HepG2 (cell line): ENCODE measurements around the gene PIK3CB. TPM values are rescaled to one million over a fixed set of nuclear protein-coding genes. Genes with fewer than 3 reads are reported as not detected.
A peak's percentile ranks its signal among the peaks of the same experiment; 100 is the strongest.

Source experiments
- DNMT1 ChIP-seq: sonication (generic); formaldehyde crosslinking; IDR thresholded peaks from 2 replicates; pipeline ENCODE4 v1.5.1; 2020; ENCODE audit warnings: mild to moderate bottlenecking, missing genetic modification reagents
- MAFG ChIP-seq: sonication (generic); formaldehyde crosslinking; IDR thresholded peaks from 2 replicates; pipeline ENCODE4 v1.5.1; 2020; ENCODE audit warnings: mild to moderate bottlenecking, missing genetic modification reagents
- MAZ ChIP-seq, 2 experiments: sonication (generic) in 1 of 2; formaldehyde crosslinking in 1 of 2; IDR thresholded peaks; 2 replicates each; pipeline versions ENCODE4 v1.5.0 to v1.6.1; 2012 to 2020; ENCODE audit warnings: low read depth in 2 of 2, mild to moderate bottlenecking in 2 of 2, borderline replicate concordance in 1 of 2, improper control_type of control experiment in 1 of 2, low read length in 1 of 2, missing genetic modification reagents in 1 of 2, moderate library complexity in 1 of 2
- SMC3 ChIP-seq: IDR thresholded peaks from 2 replicates; pipeline ENCODE4 v1.6.1; 2011; ENCODE audit warnings: low read length, improper control_type of control experiment
- XRCC5 ChIP-seq: fragments of 200-400 bp; formaldehyde crosslinking; optimal IDR thresholded peaks from 2 replicates; pipeline ENCODE3; 2017; ENCODE audit warnings: mild to moderate bottlenecking, low read length
- YY1 ChIP-seq: IDR thresholded peaks from 2 replicates; pipeline ENCODE4 v1.6.1; 2011; ENCODE audit warnings: low read length, low read depth, moderate library complexity, mild to moderate bottlenecking; ENCODE audit not compliant: insufficient read depth, insufficient replicate concordance
- ZSCAN20 ChIP-seq: sonication (generic); formaldehyde crosslinking; IDR thresholded peaks from 2 replicates; pipeline ENCODE4 v1.4.0; 2020; ENCODE audit warnings: missing genetic modification reagents, mild to moderate bottlenecking, borderline replicate concordance
- polyA plus RNA-seq, 8 experiments: library from polyadenylated mRNA; depleted of rRNA in 3 of 8; stranded (reverse) in 7 of 8; unstranded in 1 of 8; fragments of >200 nt; fragmentation: Illumina TruSeq in 4 of 8; extraction: Trizol in 4 of 8; gene quantifications; 2 replicates each; pipeline versions ENCODE4 v1.2.1 to v1.2.3, GENCODE V29; 2011 to 2016; ENCODE audit warnings: low read depth in 4 of 8, missing spikeins in 1 of 8, mixed read lengths in 1 of 8; ENCODE audit not compliant: insufficient read depth in 1 of 8
- total RNA-seq, 5 experiments: library from RNA; depleted of rRNA; stranded (reverse); fragments of >200 nt; fragmentation: Illumina TruSeq; extraction: Trizol; gene quantifications; 2 replicates each; pipeline ENCODE4 v1.2.3, GENCODE V29; 2016; ENCODE audit warnings: low read depth in 1 of 5
- TF ChIP-seq, protein P1 (sequence below): sonication (generic); formaldehyde crosslinking; IDR thresholded peaks from 2 replicates; pipeline ENCODE4 v1.5.0; 2020; ENCODE audit warnings: mild to moderate bottlenecking, low read depth, missing genetic modification reagents, borderline replicate concordance
- TF ChIP-seq, protein P2 (sequence below): sonication (generic); formaldehyde crosslinking; IDR thresholded peaks from 2 replicates; pipeline ENCODE4 v1.4.0; 2020; ENCODE audit warnings: missing genetic modification reagents
- TF ChIP-seq, protein P3 (sequence below): sonication (generic); formaldehyde crosslinking; IDR thresholded peaks from 2 replicates; pipeline ENCODE4 v1.5.1; 2020; ENCODE audit warnings: mild to moderate bottlenecking, missing genetic modification reagents, borderline replicate concordance
- TF ChIP-seq, protein P4 (sequence below): sonication (generic); formaldehyde crosslinking; IDR thresholded peaks from 2 replicates; pipeline ENCODE4 v1.8.1; 2023; ENCODE audit warnings: mild to moderate bottlenecking, missing genetic modification reagents
- TF ChIP-seq, protein P5 (sequence below): sonication (generic); formaldehyde crosslinking; IDR thresholded peaks from 2 replicates; pipeline ENCODE4 v1.5.0; 2020; ENCODE audit warnings: missing genetic modification reagents
- TF ChIP-seq, protein P6 (sequence below): sonication (generic); formaldehyde crosslinking; IDR thresholded peaks from 2 replicates; pipeline ENCODE4 v1.4.0; 2020; ENCODE audit warnings: mild to moderate bottlenecking, missing genetic modification reagents

PIK3CB gene
- total and polyA plus RNA-seq, 2 of the 13 experiments (the other 11 are each of a cell fraction or from before 2014, with no cell fraction given): 6.6 to 18.7 TPM

DNA sequence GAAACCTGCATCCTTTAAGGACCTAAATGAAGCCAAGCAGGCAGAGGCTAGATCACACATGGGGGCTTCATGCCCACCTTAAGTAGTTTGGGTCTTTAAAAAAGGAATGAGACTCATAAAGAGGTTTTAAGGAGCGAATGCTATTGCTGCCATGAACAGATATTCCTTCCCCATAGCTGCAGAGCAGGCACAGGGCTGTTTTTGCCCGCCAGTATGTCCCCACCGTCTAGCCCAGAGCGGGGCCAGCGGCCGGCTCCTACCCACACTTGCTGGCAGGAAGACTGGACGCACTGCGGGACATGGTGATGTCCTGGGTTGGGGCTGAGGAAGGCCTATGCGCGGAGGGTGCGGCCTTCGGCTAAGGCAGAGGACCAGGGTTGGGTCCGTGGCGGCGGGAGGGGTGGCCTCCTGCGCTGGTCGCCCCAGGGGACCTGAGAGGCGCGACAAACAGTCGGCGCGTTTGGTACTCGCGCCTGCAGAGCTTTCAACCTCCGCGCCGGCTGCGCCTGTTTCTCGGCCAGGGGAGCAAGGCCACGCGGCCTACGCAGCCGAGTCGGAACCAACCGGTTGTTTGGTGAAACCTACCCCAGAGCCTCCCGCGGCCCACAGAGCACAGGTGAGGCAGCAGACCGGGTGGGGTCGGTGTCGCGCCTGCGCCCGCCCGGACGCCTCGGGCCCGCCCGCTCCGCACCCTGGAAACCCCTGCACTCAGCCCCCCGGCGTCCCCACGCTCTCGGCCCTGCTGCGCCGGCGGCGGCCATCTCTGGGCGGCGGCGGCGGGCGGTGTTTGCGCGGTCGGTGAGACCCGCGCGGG lies 226.2 kb downstream of the PIK3CB start, which contains the start of gene FAIM (continued):
- 0 out of 2 replicates have a peak, but pooled peaks have one; percentile 37 for TF ChIP-seq MAFG
- peak; percentile 97 for TF ChIP-seq ZSCAN20 (CRISPR knock-in tag)
- TF ChIP-seq, protein P1, sequence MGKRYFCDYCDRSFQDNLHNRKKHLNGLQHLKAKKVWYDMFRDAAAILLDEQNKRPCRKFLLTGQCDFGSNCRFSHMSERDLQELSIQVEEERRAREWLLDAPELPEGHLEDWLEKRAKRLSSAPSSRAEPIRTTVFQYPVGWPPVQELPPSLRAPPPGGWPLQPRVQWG: no peak
- peak; percentile 90 for TF ChIP-seq YY1
- TF ChIP-seq SMC3: no peak
- TF ChIP-seq, protein P2, sequence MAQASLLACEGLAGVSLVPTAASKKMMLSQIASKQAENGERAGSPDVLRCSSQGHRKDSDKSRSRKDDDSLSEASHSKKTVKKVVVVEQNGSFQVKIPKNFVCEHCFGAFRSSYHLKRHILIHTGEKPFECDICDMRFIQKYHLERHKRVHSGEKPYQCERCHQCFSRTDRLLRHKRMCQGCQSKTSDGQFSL (CRISPR knock-in tag): 0 out of 2 replicates have a peak, but pooled peaks have one; percentile 49
- peak; percentile 24 for TF ChIP-seq XRCC5
- TF ChIP-seq, protein P3, sequence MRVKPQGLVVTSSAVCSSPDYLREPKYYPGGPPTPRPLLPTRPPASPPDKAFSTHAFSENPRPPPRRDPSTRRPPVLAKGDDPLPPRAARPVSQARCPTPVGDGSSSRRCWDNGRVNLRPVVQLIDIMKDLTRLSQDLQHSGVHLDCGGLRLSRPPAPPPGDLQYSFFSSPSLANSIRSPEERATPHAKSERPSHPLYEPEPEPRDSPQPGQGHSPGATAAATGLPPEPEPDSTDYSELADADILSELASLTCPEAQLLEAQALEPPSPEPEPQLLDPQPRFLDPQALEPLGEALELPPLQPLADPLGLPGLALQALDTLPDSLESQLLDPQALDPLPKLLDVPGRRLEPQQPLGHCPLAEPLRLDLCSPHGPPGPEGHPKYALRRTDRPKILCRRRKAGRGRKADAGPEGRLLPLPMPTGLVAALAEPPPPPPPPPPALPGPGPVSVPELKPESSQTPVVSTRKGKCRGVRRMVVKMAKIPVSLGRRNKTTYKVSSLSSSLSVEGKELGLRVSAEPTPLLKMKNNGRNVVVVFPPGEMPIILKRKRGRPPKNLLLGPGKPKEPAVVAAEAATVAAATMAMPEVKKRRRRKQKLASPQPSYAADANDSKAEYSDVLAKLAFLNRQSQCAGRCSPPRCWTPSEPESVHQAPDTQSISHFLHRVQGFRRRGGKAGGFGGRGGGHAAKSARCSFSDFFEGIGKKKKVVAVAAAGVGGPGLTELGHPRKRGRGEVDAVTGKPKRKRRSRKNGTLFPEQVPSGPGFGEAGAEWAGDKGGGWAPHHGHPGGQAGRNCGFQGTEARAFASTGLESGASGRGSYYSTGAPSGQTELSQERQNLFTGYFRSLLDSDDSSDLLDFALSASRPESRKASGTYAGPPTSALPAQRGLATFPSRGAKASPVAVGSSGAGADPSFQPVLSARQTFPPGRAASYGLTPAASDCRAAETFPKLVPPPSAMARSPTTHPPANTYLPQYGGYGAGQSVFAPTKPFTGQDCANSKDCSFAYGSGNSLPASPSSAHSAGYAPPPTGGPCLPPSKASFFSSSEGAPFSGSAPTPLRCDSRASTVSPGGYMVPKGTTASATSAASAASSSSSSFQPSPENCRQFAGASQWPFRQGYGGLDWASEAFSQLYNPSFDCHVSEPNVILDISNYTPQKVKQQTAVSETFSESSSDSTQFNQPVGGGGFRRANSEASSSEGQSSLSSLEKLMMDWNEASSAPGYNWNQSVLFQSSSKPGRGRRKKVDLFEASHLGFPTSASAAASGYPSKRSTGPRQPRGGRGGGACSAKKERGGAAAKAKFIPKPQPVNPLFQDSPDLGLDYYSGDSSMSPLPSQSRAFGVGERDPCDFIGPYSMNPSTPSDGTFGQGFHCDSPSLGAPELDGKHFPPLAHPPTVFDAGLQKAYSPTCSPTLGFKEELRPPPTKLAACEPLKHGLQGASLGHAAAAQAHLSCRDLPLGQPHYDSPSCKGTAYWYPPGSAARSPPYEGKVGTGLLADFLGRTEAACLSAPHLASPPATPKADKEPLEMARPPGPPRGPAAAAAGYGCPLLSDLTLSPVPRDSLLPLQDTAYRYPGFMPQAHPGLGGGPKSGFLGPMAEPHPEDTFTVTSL (CRISPR knock-in tag): 0 out of 2 replicates have a peak, but pooled peaks have one; percentile 36
- TF ChIP-seq, protein P4, sequence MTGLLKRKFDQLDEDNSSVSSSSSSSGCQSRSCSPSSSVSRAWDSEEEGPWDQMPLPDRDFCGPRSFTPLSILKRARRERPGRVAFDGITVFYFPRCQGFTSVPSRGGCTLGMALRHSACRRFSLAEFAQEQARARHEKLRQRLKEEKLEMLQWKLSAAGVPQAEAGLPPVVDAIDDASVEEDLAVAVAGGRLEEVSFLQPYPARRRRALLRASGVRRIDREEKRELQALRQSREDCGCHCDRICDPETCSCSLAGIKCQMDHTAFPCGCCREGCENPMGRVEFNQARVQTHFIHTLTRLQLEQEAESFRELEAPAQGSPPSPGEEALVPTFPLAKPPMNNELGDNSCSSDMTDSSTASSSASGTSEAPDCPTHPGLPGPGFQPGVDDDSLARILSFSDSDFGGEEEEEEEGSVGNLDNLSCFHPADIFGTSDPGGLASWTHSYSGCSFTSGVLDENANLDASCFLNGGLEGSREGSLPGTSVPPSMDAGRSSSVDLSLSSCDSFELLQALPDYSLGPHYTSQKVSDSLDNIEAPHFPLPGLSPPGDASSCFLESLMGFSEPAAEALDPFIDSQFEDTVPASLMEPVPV (CRISPR knock-in tag): peak; percentile 42; the same call in 1 of the 2 replicates
- TF ChIP-seq, protein P5, sequence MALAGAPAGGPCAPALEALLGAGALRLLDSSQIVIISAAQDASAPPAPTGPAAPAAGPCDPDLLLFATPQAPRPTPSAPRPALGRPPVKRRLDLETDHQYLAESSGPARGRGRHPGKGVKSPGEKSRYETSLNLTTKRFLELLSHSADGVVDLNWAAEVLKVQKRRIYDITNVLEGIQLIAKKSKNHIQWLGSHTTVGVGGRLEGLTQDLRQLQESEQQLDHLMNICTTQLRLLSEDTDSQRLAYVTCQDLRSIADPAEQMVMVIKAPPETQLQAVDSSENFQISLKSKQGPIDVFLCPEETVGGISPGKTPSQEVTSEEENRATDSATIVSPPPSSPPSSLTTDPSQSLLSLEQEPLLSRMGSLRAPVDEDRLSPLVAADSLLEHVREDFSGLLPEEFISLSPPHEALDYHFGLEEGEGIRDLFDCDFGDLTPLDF (CRISPR knock-in tag): 0 out of 2 replicates have a peak, but pooled peaks have one; percentile 43
- TF ChIP-seq, protein P6, sequence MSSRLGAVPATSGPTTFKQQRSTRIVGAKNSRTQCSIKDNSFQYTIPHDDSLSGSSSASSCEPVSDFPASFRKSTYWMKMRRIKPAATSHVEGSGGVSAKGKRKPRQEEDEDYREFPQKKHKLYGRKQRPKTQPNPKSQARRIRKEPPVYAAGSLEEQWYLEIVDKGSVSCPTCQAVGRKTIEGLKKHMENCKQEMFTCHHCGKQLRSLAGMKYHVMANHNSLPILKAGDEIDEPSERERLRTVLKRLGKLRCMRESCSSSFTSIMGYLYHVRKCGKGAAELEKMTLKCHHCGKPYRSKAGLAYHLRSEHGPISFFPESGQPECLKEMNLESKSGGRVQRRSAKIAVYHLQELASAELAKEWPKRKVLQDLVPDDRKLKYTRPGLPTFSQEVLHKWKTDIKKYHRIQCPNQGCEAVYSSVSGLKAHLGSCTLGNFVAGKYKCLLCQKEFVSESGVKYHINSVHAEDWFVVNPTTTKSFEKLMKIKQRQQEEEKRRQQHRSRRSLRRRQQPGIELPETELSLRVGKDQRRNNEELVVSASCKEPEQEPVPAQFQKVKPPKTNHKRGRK (CRISPR knock-in tag): no peak
- TF ChIP-seq DNMT1 (CRISPR knock-in tag): peak; percentile 30; the same call in 1 of the 2 replicates
- no peak for TF ChIP-seq MAZ (IDR thresholded peaks at IDR 0.05; ENCODE audit: borderline replicate concordance, low read depth, low read length)
- TF ChIP-seq MAZ (CRISPR knock-in tag; IDR thresholded peaks at IDR 0.05; ENCODE audit: low read depth): peak; percentile 81
